Measurements from ENCODE around the gene ZNRF2. TPM values are rescaled to one million over a fixed set of nuclear protein-coding genes. Genes with fewer than 3 reads are reported as not detected.
"Not testable (repeated sequence)": the region's sequence is repeated elsewhere in the genome, so short reads cannot be mapped to it uniquely, and the experiment has no call there.

Gene ZNRF2
- polyA plus RNA-seq, 5 donors, result 10.9 to 16.4 (median 11.8) TPM

DNA sequence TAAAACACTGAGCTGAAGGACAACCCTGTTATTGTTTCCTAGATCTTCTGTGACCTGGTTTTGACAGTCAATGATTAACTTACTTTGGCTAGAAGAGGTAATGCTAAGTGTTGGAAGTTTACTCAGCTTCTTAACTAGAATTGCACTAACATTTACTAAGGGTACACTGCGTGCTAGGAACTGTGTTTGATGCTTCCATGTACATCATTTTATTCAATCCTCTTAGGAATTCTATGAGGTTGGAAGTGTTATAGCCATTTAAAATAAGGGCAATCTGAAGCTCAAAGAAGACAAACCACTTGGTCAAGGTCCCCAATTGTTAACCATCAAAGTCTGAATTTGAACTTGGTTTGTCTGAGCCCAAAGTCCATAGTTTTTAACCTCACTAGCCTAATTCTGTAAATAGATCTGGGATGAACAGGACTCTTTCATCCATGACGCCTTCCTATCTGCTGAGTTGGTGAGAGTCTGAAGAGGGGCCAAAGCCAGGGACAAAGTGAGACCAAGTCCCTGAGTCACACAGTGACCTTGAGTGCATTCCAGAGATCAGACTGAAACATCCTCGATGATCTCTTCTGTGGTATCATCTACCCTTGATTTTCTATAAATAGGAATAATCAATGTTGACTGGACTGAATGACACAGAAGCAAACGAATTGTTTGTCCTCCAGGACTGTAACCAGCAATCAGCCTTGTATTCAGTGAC is 29.2 kb upstream of the ZNRF2 start:
- DNase-seq, result peak in 1 of 2 donors; percentile 28

DNA sequence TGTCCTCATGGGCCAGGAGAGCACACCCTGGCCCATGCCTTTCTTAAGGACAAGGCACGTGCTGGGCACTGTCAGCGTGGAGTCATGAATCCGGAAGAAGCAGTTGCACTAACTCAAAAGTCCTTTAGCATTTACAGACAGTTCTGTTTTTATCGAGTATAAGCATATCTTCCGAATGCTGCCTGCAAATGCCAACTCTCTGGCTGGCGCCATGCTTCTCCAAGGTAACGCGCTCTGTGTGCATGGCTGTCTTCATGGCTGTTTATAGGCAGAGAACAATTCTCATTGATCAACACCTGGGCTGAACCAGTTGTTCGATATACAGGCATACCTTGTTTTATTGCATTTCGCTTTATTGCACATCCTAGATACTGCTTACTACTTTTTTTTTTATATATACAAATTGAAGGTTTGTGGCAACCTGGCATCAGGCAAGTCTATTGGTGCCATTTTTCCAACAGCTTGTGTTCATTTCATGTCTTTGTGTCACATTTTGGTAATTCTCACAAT is 28.0 kb upstream of the ZNRF2 start:
- DNase-seq, result no peak

DNA sequence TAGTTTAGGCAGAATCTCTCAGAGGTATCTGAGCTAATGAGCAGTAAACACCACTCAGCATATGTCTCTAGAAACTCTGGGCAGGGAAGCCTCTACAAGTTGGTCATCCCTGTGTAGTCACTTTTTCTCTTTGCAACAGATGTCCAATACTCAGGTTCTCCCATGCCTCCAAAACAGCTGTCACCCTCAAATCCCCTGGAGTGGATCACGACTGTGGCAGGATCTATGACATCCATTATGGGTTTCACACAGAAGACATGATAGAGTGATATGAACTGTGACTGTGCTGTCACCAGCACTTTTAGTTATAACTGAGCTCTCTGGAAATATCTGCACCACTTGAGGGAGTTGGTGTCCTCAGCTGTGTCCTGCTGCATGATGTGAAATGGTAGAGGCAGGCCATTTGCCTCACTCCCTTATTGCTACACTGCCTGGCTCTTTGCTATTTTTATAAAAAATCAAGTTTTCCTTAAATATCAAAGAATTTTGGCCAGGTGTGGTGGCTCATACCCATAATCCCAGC is 24.1 kb upstream of the ZNRF2 start:
- no peak for DNase-seq

DNA sequence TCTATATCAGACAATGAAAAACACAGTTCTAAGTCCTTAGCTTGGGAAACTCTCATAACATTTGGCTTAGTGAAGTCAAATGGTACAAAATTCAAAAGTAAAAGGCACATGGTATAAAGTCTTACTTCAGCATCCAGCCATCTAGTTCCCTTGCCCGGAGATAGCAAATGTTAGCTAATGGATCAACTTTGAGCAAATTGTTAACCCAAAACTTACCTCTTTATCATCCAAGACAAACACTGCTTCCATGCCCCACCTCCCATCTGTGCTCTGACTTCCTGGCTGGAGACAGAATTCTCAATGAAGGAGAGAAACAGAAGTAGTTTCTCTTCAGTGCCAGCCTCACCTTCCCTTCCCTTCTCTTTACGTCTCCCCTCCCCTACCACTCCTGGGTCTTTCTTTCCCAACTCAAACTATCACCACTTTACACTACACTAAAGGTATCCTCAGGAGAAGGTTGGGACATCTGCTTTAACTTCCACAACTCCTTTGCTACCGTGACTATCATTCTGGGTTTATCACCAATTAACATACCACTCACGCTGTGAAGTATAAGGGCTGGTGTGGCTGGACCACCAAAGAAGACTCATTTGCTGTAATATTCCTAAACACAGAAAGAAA is 21.2 kb upstream of the ZNRF2 start:
- no peak for DNase-seq

- no peak for DNase-seq
These were observed 20.3 kb upstream of the ZNRF2 start for GRCh38 chr7:30264052-30264451.

- not testable (repeated sequence) for DNase-seq
These were observed 19.2 kb upstream of the ZNRF2 start for GRCh38 chr7:30265189-30265588.

DNA sequence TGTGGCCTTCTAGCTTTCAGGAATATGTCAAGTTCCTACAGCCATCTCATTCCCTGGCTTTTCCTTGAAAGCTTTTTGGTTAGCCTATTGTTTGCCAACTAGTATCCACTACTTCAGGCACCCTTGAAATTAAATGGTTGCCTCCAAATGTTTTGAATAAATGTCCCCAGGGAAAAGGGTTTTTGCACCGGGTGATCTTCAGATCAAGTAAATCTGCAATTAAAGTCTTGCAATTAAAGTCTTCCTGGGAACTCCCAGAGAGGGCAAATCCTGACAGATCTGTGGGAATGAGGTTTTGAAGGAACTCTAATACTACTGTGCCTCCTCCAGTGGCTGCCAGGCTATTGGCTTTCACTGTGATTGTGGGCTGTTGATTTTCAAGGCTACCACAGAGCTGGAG is 17.7 kb upstream of the ZNRF2 start:
- no peak for DNase-seq

DNA sequence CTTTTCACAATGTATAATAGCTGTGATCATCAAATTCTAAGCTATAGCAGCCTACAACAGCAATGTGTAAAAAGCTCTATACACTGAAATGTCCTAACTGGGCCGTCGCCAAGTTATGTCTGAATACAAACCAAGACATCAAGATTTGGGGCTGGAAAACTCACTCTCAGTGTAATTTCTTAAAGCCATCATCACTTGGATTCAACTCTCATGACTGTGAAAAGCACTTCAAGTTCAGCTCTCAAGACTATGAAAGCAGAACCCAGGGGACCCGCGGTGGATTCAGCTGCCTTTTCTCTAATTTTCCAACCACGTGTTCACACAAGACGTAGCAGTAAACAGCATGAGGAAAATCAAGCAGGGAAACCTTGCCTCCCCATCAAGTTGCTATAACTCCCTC is 15.8 kb upstream of the ZNRF2 start:
- no peak for DNase-seq

DNA sequence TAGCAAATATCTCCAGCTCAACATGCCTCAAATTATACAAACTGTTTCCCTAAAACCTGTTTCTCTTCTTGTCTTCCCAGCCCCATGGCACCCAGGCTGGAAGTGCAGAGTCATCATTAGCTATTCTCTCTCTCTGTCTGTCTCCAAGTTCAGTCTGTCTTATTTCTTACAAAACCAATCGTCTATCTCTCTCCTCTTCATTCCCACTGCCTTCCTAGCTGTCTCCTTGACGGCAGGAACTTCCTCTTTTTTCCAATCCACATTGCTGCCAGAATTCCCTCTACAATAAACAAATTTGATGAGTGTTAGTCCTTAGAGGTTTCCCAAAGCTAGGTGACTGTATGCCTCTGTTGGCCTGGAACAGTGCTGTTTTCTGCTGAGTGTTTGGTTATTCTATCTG is 14.9 kb upstream of the ZNRF2 start:
- no peak for DNase-seq

- no peak for DNase-seq
These were observed 13.5 kb upstream of the ZNRF2 start for GRCh38 chr7:30270921-30271320.

GRCh38 chr7:30272126-30272525 is 12.3 kb upstream of the ZNRF2 start:
- no peak for DNase-seq

- no peak for DNase-seq
These were observed 10.8 kb upstream of the ZNRF2 start for GRCh38 chr7:30273552-30273951.

DNA sequence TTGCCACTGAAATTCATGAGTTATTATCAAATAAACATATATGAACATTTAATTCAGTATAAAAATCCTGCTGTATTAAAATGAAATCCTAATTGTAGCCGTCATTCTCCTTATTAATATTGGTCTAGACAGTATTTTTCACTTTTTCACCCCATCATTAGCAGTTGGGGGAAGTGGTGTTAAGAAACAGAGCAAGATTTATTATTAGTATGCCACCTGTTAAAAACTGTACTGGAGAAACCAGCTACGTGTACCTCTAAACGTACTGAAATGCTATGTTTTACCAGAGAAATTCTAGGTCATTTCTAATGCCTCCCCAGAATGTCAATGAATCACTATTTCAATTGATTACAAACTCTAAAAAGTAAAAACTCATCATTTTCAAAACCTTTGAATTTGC is 9.8 kb upstream of the ZNRF2 start:
- DNase-seq, result no peak

- peak in 1 of 2 donors; percentile 42 for DNase-seq
These were observed 8.0 kb upstream of the ZNRF2 start for GRCh38 chr7:30276203-30276900.

DNA sequence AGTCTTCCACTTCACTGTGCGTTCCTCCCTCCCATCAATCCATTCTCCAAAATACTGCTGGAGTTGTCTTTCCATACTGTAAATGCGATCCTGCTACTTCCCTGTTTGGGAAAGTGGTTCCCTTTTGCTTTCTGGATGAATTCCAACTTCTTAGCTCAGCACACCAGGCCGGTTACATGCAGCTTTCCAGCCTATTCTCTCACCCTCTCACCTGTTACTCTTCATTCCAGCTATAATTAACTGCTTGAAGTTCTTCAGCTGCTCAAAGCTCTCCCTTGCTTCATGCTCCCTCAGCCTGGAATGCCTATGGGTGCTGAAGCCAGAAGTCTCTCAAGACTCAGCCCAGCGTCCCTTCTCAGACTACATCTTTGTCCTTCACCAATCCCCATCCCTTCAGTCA is 6.0 kb upstream of the ZNRF2 start:
- peak; percentile 41 to 50 for DNase-seq

- DNase-seq, result no peak
These were observed 5.3 kb upstream of the ZNRF2 start for GRCh38 chr7:30278849-30279652.

DNA sequence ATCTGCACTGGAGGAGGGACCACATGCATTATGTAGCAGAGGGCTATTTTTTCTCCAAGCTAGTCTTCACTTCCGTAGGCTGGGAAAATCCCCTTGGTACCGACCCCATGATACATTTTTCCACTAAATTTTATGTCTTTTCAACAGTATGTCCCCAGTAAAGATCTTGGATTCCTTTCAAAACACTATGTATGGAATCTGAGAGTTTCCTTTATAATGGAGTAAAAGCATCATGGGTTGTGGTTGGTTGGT is 4.8 kb upstream of the ZNRF2 start:
- DNase-seq, result no peak

GRCh38 chr7:30280631-30281030 is 3.8 kb upstream of the ZNRF2 start:
- no peak for DNase-seq

GRCh38 chr7:30281263-30281662 is 3.1 kb upstream of the ZNRF2 start:
- DNase-seq, result no peak

DNA sequence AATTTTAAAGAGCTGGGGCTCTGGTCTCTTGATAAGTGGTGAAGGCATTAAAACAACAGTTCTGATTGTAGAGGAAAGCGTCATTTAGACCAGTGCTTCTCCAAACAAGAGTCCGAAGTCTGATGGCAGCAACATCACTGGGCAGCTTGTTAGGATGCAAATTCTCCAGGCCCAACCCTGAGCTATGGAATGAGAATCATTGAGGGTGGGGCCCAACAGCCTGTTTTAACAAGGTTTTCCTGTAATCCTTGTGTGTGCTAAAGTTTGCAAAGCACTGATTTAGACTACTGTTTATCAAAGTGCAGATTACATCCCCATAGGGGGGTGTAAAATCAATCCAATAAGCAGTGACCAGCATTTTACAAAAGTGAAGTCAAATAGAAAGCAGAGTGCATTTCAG is 2.6 kb upstream of the ZNRF2 start:
- no peak for DNase-seq

- no peak for DNase-seq
These were observed 1.7 kb upstream of the ZNRF2 start for GRCh38 chr7:30282735-30283134.

DNA sequence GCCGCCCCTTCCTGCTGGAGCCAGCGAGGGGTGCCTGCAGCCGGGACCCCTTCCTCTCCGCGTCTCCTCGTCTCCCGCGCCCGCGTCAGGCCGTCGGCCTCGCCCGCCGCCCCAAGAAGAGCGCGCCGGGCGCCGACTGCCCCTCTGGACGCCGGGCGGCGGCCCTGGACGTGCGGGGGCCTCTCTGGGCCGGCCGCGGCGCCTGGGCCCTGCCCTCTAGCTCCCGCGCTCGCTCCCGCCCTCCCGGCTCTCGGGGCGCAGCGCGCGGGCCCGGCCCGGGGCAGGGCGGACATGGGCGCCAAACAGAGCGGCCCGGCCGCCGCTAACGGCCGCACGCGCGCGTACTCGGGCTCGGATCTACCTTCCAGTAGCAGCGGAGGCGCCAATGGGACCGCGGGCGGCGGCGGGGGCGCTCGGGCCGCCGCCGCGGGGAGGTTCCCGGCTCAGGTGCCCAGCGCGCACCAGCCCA is 704 bp downstream of the ZNRF2 start:
- DNase-seq, result no peak

All from right lung (tissue), 5 donors.